Measurements from ENCODE around the gene PTPRN2. TPM values are rescaled to one million over a fixed set of nuclear protein-coding genes. Genes with fewer than 3 reads are reported as not detected.

The PTPRN2 gene
- total and polyA plus RNA-seq, 2 donors (not counting 3 experiments of a cell fraction or from before 2014, with no cell fraction given), result 0.62 to 0.88 TPM

DNA sequence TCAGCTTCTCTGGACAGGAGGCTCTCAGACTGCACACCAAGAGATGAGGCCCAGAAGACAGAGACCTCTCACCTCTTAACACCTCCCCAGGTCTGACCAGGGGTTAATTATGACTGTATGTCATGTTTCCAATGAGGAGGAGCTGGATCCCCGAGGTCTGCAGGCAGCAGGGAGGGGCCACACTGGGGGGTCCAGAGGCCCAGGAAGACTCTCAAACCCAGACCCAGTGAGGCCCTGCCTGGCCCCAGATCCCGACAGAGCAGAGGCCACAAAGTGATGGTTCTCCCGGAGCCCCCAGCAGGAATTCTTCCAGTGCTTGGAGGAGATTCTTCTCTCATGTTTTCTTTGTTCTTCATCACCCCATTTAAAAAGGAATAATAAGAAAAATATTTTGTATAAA, 28.8 kb downstream of the PTPRN2 start:
- Histone ChIP-seq H3K9me3 (replicated peaks; ENCODE audit: control insufficient read depth, insufficient read depth, low read length) (no peaks in the 10 kb centered on the region), H3K9ac (replicated peaks; ENCODE audit: extremely low read depth, insufficient read depth, low read length) (no peak overlapping the region), H3K9me1 (replicated peaks; ENCODE audit: control insufficient read depth, extremely low read depth, insufficient read depth, low read length) (no peaks in the 10 kb centered on the region), H3K79me2 (ENCODE audit: control insufficient read depth, insufficient read depth, low read length) (no peaks in the 10 kb centered on the region), H3K4me1 (ENCODE audit: control insufficient read depth, extremely low read depth, insufficient read depth, low read length) (no peaks in the 10 kb centered on the region), H4K20me1 (replicated peaks; ENCODE audit: control insufficient read depth, extremely low read depth, insufficient read depth, low read length) (no peaks in the 10 kb centered on the region), H3K4me2 (ENCODE audit: insufficient read depth, low read length) (no peak overlapping the region), H3K36me3 (ENCODE audit: control insufficient read depth in 2 of 2, extremely low read depth in 1 of 2, insufficient read depth in 2 of 2, low read length in 2 of 2) (no peaks in the 10 kb centered on the region), H3K27me3 (ENCODE audit: control insufficient read depth in 2 of 2, insufficient read depth in 2 of 2, low read length in 2 of 2) (no peaks in the 10 kb centered on the region), H3K27ac (ENCODE audit: insufficient read depth, low read depth, low read length) (no peak overlapping the region), H3K4me3 (replicated peaks in 1 of 3; ENCODE audit: insufficient read depth in 1 of 3, low read depth in 1 of 3, low read length in 3 of 3) (no peak overlapping the region), H2AFZ (ENCODE audit: low read depth, low read length) (no peak overlapping the region)
- dilution Hi-C loops (cut with MboI; ENCODE audit: extremely low pct_ligation_motif_present, low sequenced_read_pairs), result no loop called here
- intact Hi-C loops (cut with micrococcal nuclease), result no loop called here
- FAIRE-seq, result no peak
- no peak for TF ChIP-seq MAX (IDR thresholded peaks at IDR 0.05; ENCODE audit: insufficient read depth, insufficient read length)
- no peak for TF ChIP-seq POLR2AphosphoS5 (IDR thresholded peaks at IDR 0.05; ENCODE audit: insufficient read depth, low read depth, low read length)
- no peak for TF ChIP-seq POLR2A (IDR thresholded peaks at IDR 0.05; ENCODE audit: low read depth, low read length)
- no peak for TF ChIP-seq CTCF (IDR thresholded peaks at IDR 0.05; ENCODE audit: extremely low read depth in 1 of 2, insufficient read depth in 1 of 2, low read depth in 1 of 2, low read length in 2 of 2)
- no peak for TF ChIP-seq FOS (IDR thresholded peaks at IDR 0.05; ENCODE audit: borderline replicate concordance, insufficient read depth, low read length)
- TF ChIP-seq JUN (IDR thresholded peaks at IDR 0.05; ENCODE audit: borderline replicate concordance, insufficient read depth, insufficient read length, low read depth), result no peak
- no peak for TF ChIP-seq GATA2 (IDR thresholded peaks at IDR 0.05; ENCODE audit: insufficient read depth, insufficient read length, low read depth, low read length)
- TF ChIP-seq MYC (IDR thresholded peaks at IDR 0.05; ENCODE audit: low read depth, low read length), result no peak
- TF ChIP-seq EZH2 (IDR thresholded peaks at IDR 0.05; ENCODE audit: borderline replicate concordance, low read depth, low read length, severe bottlenecking), result no peak
- BruUV-seq (replicated peaks), result no TSS peak
- DNase-seq (ENCODE audit: low read depth, low spot score), result no peak
- ChIA-PET POLR2A (no interaction called here), CTCF (no interaction called here)

Data from endothelial cell of umbilical vein (primary cell).